HG02840 (cell line): ENCODE data around the gene XXYLT1.

ENCODE experiments used
- ATAC-seq: cut with Tn5 transposase; IDR thresholded peaks from one replicate; pipeline ENCODE4 v1.9.1; 2021; ENCODE audit warnings: mild to moderate bottlenecking, moderate library complexity, moderate number of reproducible peaks; ENCODE audit not compliant: unreplicated experiment, low FRiP score

The XXYLT1 gene

DNA sequence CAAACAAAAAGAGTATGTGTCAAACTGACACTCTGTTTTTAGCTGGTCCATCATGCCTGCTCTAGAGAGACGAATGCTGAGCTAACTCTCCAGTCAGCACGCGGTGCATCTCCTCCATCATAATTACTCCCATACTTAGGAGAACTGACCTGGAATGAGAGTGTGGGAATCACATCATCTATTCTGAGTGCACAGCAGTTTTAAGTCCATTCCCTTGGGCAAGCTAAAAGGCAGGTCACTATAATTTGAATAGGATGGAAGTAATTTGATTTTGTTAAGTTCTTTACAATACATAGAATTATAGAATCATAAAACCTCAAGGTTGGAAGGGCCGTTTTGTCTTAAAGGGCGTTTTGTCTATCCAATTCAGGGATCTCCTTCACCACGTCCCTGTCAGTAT is 251.6 kb downstream of the XXYLT1 start:
- ATAC-seq: no peak
